MG63 (cell line): ENCODE measurements around the gene ADAMTSL5. TPM values are rescaled to one million over a fixed set of nuclear protein-coding genes. Genes with fewer than 3 reads are reported as not detected.

ENCODE experiments used
- DNase-seq: peaks from one replicate; pipeline ENCODE4 v3.0.0-alpha.2; 2020
- H3K27me3 ChIP-seq: fragments of 250-450 bp; sonication (Bioruptor Pico); 2 replicates; pipeline ENCODE4 v1.5.1; 2020; ENCODE audit warnings: mild to moderate bottlenecking, moderate library complexity
- H3K36me3 ChIP-seq: fragments of 250-450 bp; sonication (Bioruptor Pico); 2 replicates; pipeline ENCODE4 v1.5.1; 2020; ENCODE audit warnings: mild to moderate bottlenecking, moderate library complexity
- H3K4me3 ChIP-seq: fragments of 250-450 bp; sonication (Bioruptor Pico); 2 replicates; pipeline ENCODE4 v1.5.1; 2020; ENCODE audit warnings: mild to moderate bottlenecking, moderate library complexity
- H3K9me3 ChIP-seq: fragments of 250-450 bp; sonication (Bioruptor Pico); 2 replicates; pipeline ENCODE4 v1.5.1; 2020; ENCODE audit warnings: mild to moderate bottlenecking, moderate library complexity
- total RNA-seq: library from RNA; depleted of rRNA; stranded (reverse); fragments of >200 nt; shearing (Covaris generic); gene quantifications from 2 replicates; pipeline ENCODE4 v1.2.3, GENCODE V29; 2014; ENCODE audit warnings: low replicate concordance

ADAMTSL5 gene
- total RNA-seq, 1 experiment from 2014 or later, result 1.1 TPM

- no peaks in the 10 kb centered on the region for H3K36me3 ChIP-seq
- H3K27me3 ChIP-seq, result no peaks in the 10 kb centered on the region
- no peaks in the 10 kb centered on the region for H3K9me3 ChIP-seq
- H3K4me3 ChIP-seq, result no peak overlapping the region
- DNase-seq, result no peak
These were observed 20.3 kb downstream of the ADAMTSL5 start for GRCh38 chr19:1492474-1493006.

GRCh38 chr19:1491849-1492170 is 21.0 kb downstream of the ADAMTSL5 start:
- DNase-seq, result no peak
- Histone ChIP-seq H3K27me3 (no peaks in the 10 kb centered on the region), H3K9me3 (no peaks in the 10 kb centered on the region), H3K4me3 (no peak overlapping the region), H3K36me3 (no peaks in the 10 kb centered on the region)

- no peaks in the 10 kb centered on the region for H3K27me3 ChIP-seq
- no peaks in the 10 kb centered on the region for H3K36me3 ChIP-seq
- H3K4me3 ChIP-seq, result peak within 1 kb of the TSS; percentile 54
- H3K9me3 ChIP-seq, result no peaks in the 10 kb centered on the region
- no peak for DNase-seq
These were observed 21.5 kb downstream of the ADAMTSL5 start, which contains the start of gene REEP6 for GRCh38 chr19:1491114-1491848. Gene REEP6, plus strand, starts transcription at chr19:1491181. Its CDS starts 89 bp downstream, at chr19:1491270.

GRCh38 chr19:1490311-1491113 is 22.3 kb downstream of the ADAMTSL5 start, which contains the start of gene PCSK4:
Gene PCSK4, minus strand, starts transcription at chr19:1490350. Its CDS starts 4 bp downstream, at chr19:1490346.
- H3K9me3 ChIP-seq, result no peaks in the 10 kb centered on the region
- peak; percentile 90 for DNase-seq

GRCh38 chr19:1489463-1490310 is 23.1 kb downstream of the ADAMTSL5 start:
- Histone ChIP-seq H3K27me3 (no peaks in the 10 kb centered on the region), H3K9me3 (no peaks in the 10 kb centered on the region), H3K4me3 (peak overlapping the region; percentile 54), H3K36me3 (no peaks in the 10 kb centered on the region)
- DNase-seq, result no peak

More at GRCh38 chr19:1490311-1491113, 22.3 kb downstream of the ADAMTSL5 start, which contains the start of gene PCSK4:
- no peaks in the 10 kb centered on the region for H3K27me3 ChIP-seq
- H3K36me3 ChIP-seq, result no peaks in the 10 kb centered on the region
- H3K4me3 ChIP-seq, result peak within 1 kb of the TSS; percentile 54

GRCh38 chr19:1488282-1488601 is 24.6 kb downstream of the ADAMTSL5 start:
- H3K27me3 ChIP-seq, result no peaks in the 10 kb centered on the region
- H3K36me3 ChIP-seq, result no peaks in the 10 kb centered on the region
- no peak overlapping the region for H3K4me3 ChIP-seq
- H3K9me3 ChIP-seq, result no peaks in the 10 kb centered on the region
- DNase-seq, result no peak

- Histone ChIP-seq H3K9me3 (no peaks in the 10 kb centered on the region), H3K36me3 (no peaks in the 10 kb centered on the region), H3K27me3 (no peaks in the 10 kb centered on the region), H3K4me3 (no peak overlapping the region)
- no peak for DNase-seq
These were observed 25.1 kb downstream of the ADAMTSL5 start for GRCh38 chr19:1487576-1488281.

GRCh38 chr19:1486720-1487575 is 25.9 kb downstream of the ADAMTSL5 start:
- no peak for DNase-seq
- Histone ChIP-seq H3K4me3 (no peak overlapping the region), H3K36me3 (no peaks in the 10 kb centered on the region), H3K27me3 (no peaks in the 10 kb centered on the region), H3K9me3 (no peaks in the 10 kb centered on the region)

- H3K27me3 ChIP-seq, result no peaks in the 10 kb centered on the region
- no peaks in the 10 kb centered on the region for H3K9me3 ChIP-seq
- no peaks in the 10 kb centered on the region for H3K36me3 ChIP-seq
- no peak for DNase-seq
- H3K4me3 ChIP-seq, result no peak overlapping the region
These were observed 28.8 kb downstream of the ADAMTSL5 start for GRCh38 chr19:1483979-1484428.

GRCh38 chr19:1483131-1483978 is 29.5 kb downstream of the ADAMTSL5 start:
- DNase-seq, result no peak
- Histone ChIP-seq H3K27me3 (no peaks in the 10 kb centered on the region), H3K4me3 (no peak overlapping the region), H3K36me3 (no peaks in the 10 kb centered on the region), H3K9me3 (no peaks in the 10 kb centered on the region)

GRCh38 chr19:1482361-1483130 is 30.3 kb downstream of the ADAMTSL5 start:
- no peak overlapping the region for H3K4me3 ChIP-seq
- no peaks in the 10 kb centered on the region for H3K27me3 ChIP-seq
- no peaks in the 10 kb centered on the region for H3K36me3 ChIP-seq
- no peak for DNase-seq
- H3K9me3 ChIP-seq, result no peaks in the 10 kb centered on the region

GRCh38 chr19:1481893-1482360 is 30.9 kb downstream of the ADAMTSL5 start:
- Histone ChIP-seq H3K36me3 (no peaks in the 10 kb centered on the region), H3K4me3 (no peak overlapping the region), H3K27me3 (no peaks in the 10 kb centered on the region), H3K9me3 (no peaks in the 10 kb centered on the region)
- DNase-seq, result no peak

- Histone ChIP-seq H3K27me3 (no peaks in the 10 kb centered on the region), H3K4me3 (no peak overlapping the region), H3K36me3 (no peaks in the 10 kb centered on the region), H3K9me3 (no peaks in the 10 kb centered on the region)
- no peak for DNase-seq
These were observed 31.5 kb downstream of the ADAMTSL5 start for GRCh38 chr19:1481224-1481892.
